Ovary (tissue), 3 donors: ENCODE measurements around the gene HS3ST4.

ENCODE experiments used
- EP300 ChIP-seq: sonication (generic); formaldehyde crosslinking; IDR thresholded peaks from one replicate; pipeline ENCODE4 v1.6.1; 2017; ENCODE audit warnings: antibody characterized with exemption
- POLR2A ChIP-seq: fragments of 450-650 bp; IDR thresholded peaks from one replicate; pipeline ENCODE4 v1.6.1; 2017; ENCODE audit warnings: antibody characterized with exemption, mild to moderate bottlenecking, moderate library complexity
- TF ChIP-seq, protein P1 (sequence below), 3 donors: fragments of 450-650 bp in 2 of 3; fragments of 200-600 bp in 1 of 3; IDR thresholded peaks; one replicate each; pipeline versions ENCODE4 v1.5.1 to v1.8.0; 2016 to 2022; ENCODE audit warnings: antibody characterized with exemption in 3 of 3, mild to moderate bottlenecking in 1 of 3
- donor health status: DM: no; HTN: no; CAD: no.

GRCh38 chr16:26134588-26134987 lies 442.8 kb downstream of the HS3ST4 start:
- TF ChIP-seq, protein P1, sequence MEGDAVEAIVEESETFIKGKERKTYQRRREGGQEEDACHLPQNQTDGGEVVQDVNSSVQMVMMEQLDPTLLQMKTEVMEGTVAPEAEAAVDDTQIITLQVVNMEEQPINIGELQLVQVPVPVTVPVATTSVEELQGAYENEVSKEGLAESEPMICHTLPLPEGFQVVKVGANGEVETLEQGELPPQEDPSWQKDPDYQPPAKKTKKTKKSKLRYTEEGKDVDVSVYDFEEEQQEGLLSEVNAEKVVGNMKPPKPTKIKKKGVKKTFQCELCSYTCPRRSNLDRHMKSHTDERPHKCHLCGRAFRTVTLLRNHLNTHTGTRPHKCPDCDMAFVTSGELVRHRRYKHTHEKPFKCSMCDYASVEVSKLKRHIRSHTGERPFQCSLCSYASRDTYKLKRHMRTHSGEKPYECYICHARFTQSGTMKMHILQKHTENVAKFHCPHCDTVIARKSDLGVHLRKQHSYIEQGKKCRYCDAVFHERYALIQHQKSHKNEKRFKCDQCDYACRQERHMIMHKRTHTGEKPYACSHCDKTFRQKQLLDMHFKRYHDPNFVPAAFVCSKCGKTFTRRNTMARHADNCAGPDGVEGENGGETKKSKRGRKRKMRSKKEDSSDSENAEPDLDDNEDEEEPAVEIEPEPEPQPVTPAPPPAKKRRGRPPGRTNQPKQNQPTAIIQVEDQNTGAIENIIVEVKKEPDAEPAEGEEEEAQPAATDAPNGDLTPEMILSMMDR (IDR thresholded peaks at IDR 0.05) = no peak
- no peak for TF ChIP-seq EP300
- TF ChIP-seq POLR2A = no peak
